ENCODE data around the gene DMKN.
A peak's percentile ranks its signal among the peaks of the same experiment; 100 is the strongest.

Gene DMKN, protein sequence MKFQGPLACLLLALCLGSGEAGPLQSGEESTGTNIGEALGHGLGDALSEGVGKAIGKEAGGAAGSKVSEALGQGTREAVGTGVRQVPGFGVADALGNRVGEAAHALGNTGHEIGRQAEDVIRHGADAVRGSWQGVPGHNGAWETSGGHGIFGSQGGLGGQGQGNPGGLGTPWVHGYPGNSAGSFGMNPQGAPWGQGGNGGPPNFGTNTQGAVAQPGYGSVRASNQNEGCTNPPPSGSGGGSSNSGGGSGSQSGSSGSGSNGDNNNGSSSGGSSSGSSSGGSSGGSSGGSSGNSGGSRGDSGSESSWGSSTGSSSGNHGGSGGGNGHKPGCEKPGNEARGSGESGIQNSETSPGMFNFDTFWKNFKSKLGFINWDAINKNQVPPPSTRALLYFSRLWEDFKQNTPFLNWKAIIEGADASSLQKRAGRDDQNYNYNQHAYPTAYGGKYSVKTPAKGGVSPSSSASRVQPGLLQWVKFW

DNA sequence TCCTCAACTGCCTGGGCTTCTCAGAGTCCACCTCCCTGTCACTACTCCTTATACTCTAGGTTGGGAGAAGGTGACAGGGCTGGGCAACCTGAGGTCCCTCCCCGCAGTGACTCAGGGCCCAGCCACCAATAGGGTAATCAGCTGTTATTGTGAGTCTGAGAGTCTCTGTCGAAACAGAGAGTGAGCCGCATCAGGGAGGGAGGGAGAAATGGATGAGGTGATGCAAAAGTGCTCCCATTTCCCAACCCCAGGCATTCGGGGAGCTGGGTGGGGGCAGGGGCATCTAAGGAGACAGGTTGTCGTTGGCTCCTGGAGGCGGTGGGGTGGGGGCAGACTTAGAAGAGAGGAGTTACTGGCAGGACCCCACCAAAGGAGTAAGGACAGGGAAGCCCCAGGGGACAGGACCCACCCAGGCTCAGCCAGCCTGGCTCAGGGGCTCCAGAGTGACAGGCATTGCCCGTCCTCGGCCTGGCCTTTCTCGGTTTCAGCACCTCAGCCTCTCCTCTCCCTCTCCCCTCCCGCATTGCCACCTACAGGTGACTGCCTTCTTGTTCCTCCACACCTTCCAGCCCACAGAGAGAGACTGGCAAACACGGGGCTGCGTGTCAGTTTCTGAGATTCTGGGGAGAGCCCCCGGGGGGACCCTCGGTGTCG is at the start of gene DMKN:
Gene DMKN, minus strand, starts transcription at position 22 of the 654 bp plus-strand sequence. CDS start 174 bp downstream, outside the sequence.
- no peak for DNase-seq (ENCODE audit: low read depth in 2 of 2)

DNA sequence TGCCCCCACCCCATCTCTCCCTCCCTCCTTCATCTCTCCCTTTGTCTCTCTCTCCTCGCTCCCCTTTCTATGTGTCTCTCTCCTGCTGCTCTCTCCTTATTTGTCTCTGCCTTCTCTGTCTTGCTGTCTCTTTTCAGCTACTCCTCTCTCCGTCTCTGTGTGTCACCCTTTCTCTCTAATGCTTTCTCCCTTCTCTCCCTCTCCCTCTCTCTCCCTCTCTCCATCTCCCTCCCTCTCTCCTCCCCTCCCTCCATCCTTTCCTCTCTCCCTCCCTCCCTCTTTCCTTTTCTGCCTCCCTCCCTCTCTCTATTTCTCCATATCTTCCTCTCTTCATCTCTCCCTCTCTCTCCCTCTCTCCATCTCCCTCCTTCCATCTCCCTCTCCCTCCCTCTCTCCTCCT is 49.3 kb upstream of the DMKN start:
- no peak for DNase-seq (ENCODE audit: low read depth in 2 of 2)

DNA sequence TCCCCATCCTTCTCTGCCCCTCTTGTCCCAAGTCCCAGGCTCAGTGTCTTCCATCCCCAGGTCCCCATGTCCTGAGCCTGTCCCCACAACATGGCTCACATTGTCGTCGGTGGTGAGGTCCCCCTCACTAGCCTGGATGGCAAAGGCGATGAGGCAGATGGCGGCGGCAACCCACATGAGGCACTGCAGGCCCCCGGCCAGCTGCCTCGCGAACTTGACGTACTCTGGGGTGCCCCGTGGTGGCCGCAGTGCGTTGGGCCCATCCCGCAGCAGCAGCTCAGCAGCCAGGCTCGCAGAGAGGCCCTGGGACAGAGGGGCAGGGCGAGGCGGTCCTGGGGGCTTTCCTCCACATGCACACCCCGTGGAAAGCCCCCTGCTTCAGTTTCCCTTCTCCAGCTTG is 48.9 kb upstream of the DMKN start:
- DNase-seq (ENCODE audit: low read depth in 2 of 2): no peak

DNA sequence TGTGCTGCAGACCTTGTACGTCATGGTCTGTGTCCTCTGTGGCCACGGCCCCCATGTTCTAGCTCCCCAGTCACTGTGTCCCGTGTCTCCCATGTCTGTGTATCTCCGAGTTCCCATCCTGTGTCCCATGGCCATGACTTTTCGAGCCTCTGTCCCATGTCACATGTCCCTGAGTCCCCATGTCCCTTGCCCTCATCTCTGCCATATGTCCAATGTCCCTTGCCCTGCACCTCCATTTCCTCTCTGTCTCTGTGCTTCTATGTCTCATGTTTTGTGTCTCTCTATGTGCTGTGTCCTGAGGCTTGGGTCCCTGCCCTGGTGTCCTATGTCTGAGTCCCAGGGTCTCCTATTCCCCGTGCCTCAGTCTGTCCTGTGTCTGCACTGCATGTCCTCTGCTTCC is 48.0 kb upstream of the DMKN start:
- DNase-seq (ENCODE audit: low read depth in 2 of 2): no peak

DNA sequence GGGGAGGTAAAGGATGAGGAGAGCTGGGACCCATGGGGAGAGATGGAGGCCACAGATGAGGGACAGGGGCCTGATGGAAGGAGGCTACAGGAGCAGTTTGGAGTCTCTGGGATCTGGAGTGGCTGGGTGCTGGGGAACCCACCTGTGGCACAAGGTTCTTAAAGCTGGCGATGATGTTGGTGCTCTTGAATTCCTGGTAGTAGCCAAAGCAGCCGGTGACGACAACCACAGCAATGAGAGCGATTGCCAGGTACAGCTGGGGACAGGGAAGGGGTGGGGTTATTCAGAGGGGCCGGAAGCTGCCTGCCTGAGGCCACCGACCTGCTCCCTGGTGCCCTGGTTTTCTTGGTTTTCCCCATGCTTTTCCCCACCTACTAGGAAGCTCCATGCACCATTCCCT is 47.2 kb upstream of the DMKN start:
- no peak for DNase-seq (ENCODE audit: low read depth in 2 of 2)

DNA sequence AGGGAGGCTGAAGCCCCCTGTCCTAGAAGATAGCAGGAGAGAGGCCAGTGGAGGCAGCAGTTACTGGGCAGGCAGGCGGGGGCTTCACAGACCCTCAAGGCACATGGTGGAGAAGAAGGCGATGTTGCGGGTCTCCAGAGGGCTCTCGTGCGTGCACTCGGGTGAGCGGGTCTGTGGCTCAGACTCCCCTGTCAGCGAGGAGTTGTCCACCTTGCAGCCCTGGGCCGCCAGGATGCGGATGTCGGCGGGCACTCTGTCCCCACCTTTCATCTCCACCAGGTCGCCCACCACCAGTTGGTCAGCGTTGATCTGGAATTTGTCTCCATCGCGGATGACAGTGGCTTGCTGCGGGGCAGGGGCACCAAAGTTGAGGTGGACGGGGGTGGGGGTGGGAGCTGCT is 46.8 kb upstream of the DMKN start:
- no peak for DNase-seq (ENCODE audit: low read depth in 2 of 2)

DNA sequence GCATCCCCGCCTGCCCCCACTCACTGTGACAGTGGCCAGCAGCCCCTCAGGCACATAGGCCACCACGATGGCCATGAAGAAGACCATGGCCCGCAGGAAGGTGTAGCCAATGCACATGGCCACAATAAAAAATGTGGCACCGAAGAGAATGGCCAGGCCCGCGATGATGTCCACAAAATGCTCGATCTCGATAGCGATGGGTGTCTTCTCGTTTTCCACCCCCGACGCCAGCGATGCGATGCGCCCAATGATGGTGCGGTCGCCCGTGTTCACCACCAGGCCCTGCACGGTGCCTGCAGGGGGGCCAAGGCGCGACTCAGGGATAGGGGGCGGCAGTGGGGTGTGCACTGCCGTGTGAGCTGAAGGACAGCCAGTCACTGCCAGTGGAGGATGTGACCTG is 46.3 kb upstream of the DMKN start:
- no peak for DNase-seq (ENCODE audit: low read depth in 2 of 2)

DNA sequence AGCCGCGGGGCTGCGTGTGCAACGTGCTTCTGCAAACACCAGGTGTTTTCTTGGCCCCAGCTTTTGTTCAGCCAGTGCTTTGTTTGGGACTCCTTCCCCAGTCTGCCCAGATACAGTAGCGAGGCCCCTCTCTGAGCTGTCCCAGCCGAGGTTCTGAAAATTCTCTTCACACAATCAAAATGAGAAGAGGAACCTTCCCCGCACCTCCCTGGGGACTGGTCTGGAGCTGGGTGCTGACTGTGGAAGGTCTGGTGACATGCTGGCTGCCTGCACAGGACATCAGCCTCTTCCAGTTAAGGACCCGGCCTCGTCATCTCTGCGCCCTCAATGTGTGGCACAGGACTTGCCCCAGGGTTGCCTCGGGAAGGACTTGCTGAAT is 45.8 kb upstream of the DMKN start:
- DNase-seq (ENCODE audit: low read depth in 2 of 2): no peak

DNA sequence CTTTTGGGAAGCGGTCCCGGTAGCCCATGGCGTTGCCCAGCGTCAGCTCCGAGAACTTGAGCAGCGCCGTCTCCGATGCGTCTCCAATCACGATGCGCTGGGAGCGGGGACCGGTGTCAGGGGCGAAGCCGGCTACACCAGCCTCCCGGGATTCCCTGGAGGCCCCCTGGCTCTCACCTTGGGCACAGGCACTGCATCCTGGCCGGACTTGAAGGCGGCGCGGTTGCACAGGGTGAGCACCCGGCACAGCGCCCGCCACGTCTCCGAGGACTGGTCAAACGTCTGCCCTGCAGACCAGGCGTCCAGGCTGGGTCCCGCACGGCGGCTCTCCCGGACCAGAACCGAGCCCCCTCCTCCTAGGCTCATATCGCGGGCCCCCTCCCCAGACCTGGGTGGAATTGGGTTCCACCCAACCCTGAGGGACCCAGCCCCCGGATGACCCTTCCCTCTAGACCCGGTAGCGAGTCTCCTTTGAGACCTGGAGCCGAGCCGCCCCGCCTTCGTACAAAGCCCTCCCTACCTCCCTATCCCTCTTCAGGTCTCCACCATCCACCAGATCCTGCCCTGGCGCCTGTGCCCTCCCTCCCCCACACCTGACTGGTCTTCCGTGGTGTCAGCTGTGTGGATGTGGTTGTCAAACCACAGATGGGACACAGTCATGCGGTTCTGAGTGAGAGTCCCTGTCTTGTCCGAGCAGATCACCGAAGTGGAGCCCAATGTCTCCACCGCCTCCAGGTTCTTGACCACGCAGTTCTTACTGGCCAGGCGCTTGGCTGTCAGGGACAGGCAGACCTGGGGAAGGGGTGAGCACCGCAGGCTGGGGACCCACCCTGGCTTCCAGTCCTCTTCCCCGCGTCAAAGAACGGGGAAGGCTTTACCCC is 45.2 kb upstream of the DMKN start:
- no peak for DNase-seq (ENCODE audit: low read depth in 2 of 2)

DNA sequence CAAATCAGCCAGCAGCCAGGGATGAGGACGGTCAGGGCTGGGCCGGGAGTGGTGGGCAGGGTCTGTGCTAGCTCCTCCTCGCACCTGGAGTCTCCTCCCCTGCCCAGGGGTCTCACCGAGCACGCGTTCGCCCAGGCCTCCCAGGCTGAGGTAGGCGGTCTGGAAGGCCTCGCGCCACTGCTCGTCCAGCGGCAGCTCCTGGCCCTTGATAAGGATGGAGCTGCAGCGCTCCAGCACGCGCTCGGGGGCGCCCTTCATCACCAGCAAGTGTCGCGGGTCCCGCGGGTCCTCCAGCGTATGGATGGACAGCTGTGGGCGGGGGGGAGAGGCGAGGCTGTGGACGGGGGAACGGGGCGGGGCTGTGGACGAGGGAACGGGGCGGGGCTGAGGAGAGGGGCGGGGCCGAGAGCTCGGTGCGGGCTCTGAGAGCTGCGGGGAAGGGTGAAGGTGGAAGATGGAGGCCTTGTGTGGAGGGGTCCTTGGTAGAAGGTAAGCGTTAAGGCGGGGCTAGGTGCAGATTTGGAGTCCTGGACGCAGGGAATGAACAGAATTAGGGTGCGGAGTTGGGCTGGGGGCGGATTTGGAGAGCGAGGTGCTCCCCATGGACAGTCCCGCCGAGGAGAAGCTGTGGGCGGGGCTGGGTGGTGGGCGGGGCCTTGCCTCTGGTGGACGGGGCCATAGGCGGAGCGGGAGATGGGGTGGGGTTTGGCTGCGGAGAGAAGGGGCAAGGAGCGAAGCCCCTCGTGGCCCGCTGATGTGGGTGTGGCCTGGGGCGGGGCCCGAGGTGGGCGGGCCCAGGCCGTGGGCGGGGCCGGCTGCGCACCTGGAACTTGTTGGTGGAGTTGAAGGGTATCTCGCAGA is 44.3 kb upstream of the DMKN start:
- peak; percentile 40 to 59 for DNase-seq (ENCODE audit: low read depth in 2 of 2)

DNA sequence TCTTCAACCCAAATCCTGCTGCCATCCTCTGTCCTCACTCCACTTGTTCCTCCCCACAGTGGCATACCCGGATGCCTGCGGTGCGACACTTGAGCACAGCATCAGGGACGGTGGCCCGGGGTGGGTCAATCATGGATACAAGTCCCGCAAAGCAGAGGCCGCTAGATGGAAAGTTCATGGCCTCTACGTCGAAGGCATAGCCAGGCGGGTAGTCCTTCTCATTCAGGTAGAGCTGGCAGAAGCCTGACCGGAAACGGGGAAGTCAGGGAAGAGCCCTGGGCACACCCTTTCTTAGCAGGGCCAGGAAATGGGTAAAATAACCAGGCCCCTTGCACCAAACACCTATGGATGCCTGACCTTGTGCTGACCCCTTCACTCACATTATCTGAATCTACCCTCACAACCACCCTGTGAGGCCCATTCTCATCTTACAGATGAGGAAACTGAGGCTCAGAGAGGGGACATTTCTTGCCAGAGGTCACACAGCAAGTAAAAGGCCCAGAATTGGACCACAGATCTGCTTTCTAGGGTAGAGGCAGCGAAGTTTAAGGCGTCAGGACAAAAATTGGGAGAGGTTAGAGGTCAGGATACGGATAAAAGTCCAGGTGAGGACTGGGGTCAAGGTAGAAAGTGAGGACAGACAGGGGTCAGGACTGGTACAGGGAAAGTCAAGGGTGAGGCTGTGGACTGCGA is 43.5 kb upstream of the DMKN start:
- DNase-seq (ENCODE audit: low read depth in 2 of 2): no peak

DNA sequence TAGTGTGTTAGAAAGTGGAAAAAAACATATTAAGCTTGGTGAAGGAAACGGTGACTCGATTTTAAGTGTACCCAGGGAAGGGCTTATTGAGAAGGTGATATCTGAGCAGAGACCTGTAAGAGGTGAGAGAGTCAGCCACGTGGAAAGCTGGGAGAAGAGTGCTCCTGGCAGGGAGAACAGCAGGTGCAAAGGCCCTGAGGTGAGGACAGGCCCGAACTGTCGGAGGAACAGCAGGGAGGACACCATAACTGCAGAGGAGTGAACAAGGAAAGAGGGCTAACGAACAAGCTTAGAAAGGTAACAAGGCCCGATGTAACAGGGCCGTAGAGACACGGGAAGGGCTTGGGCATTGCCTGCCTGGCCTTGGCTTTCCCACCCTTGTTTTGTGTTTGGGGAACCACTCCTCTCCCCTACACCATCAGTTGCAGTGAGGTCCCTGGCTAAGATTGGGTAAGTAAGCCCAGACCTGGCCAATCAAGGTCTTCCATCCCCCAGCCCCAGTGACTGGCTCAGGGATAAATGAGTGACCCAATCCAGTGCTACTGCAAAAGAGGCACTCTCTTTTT is 42.7 kb upstream of the DMKN start:
- DNase-seq (ENCODE audit: low read depth in 2 of 2): no peak

DNA sequence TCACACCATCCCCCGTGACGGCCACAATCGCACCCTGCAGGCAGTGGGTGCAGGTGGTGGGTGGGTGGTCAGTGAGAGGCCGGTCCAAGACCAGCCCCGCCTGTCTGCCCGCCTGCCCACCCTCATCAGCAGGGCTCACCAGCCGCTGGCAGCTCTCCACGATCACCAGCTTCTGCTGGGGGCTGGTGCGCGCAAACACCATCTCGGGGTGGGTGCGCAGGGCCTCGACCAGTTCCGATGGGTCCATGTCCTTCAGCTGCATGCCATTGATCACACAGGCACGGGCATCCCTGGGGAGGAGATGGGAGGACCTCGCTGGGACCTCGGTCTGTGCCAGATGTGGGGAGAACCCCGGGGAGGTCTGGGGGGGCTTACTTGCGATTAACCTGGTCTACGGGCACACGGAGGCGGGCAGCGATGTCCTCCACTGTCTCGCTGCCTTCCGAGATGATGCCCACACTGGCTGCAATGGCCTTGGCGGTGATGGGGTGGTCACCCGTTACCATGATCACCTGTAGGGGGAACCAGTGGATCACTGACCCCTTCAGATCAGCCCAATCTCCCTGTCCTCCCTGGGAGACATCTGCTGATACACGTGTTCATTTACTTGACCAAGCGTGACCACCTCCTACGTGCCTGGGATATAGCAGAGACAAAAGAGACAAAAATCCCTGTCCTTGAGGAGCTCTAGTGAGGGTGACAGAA is 42.0 kb upstream of the DMKN start:
- DNase-seq (ENCODE audit: low read depth in 2 of 2): no peak

DNA sequence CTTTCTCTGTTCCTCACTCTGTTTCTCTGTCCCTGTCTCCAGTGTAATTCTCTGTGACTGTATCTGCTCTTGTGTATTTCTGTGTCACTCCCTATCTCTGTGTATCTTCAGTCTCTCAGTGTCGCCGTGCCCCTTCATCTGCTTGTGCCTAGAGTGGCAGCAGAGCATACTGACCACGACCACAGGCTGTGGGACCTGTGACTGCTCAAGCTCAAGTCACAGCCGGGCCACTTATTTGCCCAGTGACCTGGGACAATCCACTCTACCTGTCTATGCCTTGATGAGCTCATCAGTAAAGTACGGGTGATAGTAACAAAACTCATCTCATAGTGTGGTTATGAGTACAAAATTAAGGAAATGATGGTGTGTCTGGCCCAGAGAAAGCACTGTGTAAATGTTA is 40.6 kb upstream of the DMKN start:
- no peak for DNase-seq (ENCODE audit: low read depth in 2 of 2)

DNA sequence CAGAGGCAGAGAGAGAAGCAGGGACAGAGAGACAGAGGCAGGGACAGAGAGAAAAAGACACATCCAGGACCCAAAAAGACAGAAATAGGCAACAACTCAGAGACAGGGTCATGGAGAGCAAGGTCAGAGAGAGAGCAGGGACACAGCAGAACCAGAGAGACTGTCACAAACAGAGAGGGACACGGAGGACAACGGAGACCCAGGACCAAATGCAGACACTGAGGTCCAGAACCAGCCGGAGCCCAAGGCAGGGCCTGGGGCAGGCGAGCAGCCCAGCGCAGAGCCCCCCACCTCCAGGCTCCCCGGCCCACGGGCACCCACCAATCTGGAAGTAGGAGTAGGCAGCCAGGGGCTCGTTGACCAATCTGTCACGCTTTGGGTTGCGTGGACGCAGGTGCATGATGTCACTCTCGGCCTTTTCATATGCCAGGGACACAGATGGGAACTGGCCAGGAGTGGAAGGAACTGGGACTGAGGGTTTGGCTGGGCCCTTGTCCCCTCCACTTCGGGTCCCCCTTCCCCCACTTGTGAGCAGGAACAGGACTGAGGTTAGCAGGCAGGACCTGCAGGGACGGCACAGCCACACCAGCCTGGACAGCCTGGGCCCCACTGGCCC is 40.0 kb upstream of the DMKN start:
- no peak for DNase-seq (ENCODE audit: low read depth in 2 of 2)

DNA sequence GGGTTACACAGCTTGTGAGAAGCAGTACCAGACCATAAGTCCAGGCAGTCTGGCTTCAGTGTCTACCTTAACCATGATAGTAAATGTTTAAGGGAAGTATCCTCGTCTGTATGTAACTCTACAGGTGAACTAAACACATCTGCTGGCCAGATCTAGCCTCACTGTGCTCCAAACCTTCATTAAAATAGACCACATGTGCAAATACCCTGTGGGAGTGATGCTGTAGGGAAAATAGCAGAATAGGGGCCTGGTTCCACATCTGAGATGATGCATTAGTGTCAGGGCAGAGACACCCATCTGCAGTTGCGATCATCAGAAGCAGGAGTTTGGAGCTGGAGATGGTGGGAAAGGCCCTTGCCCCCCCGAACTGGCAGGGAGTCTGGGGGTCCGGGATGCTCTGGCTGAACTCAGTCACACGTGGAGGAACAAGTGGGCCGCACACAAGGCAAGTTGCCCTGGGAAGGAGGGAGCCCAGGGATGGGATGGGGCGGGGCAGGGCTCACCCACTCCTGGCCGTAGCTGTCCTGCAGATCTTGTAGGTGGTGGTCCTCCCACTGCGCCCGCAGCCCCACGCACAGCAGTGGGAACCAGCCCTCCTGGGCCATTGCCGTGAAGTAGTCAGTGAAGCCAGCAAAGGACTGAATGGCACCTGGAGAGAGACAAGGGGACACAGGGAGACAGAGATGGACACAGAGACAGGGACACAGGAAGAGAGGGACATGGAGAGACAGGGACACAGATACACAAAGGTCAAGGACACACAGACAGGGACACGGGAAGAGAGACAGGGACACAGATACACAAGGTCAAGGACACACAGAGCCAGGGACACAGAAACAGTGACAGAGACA is 39.3 kb upstream of the DMKN start:
- DNase-seq (ENCODE audit: low read depth in 2 of 2): no peak

DNA sequence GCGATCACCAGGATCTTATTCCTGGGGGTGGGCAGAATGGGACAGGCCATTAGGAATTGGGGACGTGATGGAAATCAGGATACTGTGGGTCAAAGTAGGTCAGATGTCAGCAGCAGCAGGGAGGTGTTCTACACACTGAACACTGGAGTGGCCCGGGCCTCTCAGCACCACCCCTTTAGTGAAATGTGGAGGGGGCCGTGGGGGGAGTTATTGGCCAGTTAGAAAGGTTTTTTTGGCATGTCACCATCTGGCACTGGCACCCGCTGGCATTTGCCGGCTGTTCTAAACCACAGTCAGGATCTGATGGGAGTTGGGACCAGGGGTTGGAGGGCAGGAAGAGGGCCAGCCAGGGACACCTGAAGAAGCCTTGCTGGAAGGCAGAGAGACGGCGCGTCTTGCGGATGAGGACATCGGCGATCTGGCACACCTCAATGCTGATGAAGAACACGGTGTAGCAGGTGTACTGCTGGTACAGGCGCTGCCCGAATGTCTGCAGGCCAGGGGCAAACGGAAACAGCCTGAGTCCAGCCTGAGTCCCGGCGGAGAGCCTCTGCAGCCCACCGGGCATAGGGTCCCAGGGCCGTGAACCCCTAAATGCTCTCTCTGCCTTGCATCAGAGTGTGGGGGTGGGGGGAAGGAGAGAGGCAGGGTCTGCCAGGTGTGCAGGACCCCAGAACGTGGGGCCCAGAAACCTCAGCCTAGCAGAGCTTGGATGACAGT is 37.8 kb upstream of the DMKN start:
- no peak for DNase-seq (ENCODE audit: low read depth in 2 of 2)

All from stimulated activated CD4-positive, alpha-beta T cell treated with anti-CD3 and anti-CD28 coated beads, Interleukin-4, amount 100 ng/mL, for 48 hours (primary cell).